Measurements from ENCODE around the gene POLR2H. TPM values are rescaled to one million over a fixed set of nuclear protein-coding genes. Genes with fewer than 3 reads are reported as not detected.

The POLR2H gene
- total and polyA plus RNA-seq, 2 donors from 2014 or later, result 82.0 to 157 TPM

DNA sequence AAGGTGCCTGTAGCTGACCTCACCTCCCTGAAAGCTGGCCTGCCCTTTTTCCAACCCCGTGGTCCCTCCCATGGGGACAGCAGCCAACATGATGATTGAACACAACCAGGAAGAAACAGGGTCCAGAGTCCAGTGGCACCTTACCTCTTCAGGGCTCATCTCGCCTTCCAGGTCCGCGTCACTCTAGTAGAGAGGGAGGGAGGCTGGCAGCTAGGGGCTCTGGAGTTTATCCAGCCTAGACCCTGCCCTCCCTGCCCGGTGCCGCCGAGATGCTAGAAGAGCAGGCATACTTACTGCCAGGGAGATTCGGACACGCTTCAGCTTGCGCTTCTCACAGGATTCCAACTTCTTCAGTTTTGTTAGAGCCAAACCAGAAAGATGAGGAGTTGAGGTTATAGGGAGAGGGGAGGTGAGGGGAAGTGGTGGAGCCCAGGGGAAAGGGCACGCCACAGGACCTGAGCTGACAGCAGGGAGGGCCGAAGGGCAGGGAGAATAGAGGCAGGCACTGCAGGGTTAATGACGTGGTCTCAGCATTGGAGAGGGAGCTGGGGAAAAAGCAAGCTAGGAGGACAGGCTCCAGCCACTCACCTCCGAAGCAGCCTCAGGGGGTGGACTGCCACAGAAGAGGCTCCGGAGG is 9.2 kb upstream of the POLR2H start:
- Histone ChIP-seq H3K9me3 (ENCODE audit: control insufficient read depth in 2 of 3, insufficient read depth in 1 of 3, low read length in 3 of 3) (no peaks in the 10 kb centered on the region), H3K9ac (ENCODE audit: low read length in 3 of 3) (no peak overlapping the region), H3K27me3 (ENCODE audit: control insufficient read depth, insufficient read depth, low read length) (no peaks in the 10 kb centered on the region), H3K27ac (ENCODE audit: low read depth in 2 of 2, low read length in 2 of 2) (peak overlapping the region in 1 of 2 donors; percentile 38), H3K4me1 (ENCODE audit: control insufficient read depth in 2 of 3, insufficient read depth in 2 of 3, low read depth in 1 of 3, low read length in 3 of 3) (peaks cover 0 to 8% (median 2%) of the 10 kb centered on the region in 3 donors), H3K4me3 (ENCODE audit: low read length in 3 of 3) (no peak overlapping the region), H3K36me3 (ENCODE audit: control insufficient read depth in 2 of 3, insufficient read depth in 3 of 3, low read length in 3 of 3) (peaks cover 0 to 5% (median 0%) of the 10 kb centered on the region in 3 donors)
- TF ChIP-seq, protein P1, sequence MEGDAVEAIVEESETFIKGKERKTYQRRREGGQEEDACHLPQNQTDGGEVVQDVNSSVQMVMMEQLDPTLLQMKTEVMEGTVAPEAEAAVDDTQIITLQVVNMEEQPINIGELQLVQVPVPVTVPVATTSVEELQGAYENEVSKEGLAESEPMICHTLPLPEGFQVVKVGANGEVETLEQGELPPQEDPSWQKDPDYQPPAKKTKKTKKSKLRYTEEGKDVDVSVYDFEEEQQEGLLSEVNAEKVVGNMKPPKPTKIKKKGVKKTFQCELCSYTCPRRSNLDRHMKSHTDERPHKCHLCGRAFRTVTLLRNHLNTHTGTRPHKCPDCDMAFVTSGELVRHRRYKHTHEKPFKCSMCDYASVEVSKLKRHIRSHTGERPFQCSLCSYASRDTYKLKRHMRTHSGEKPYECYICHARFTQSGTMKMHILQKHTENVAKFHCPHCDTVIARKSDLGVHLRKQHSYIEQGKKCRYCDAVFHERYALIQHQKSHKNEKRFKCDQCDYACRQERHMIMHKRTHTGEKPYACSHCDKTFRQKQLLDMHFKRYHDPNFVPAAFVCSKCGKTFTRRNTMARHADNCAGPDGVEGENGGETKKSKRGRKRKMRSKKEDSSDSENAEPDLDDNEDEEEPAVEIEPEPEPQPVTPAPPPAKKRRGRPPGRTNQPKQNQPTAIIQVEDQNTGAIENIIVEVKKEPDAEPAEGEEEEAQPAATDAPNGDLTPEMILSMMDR (IDR thresholded peaks at IDR 0.05; ENCODE audit: borderline replicate concordance, extremely low read depth, insufficient read depth), result no peak
- DNase-seq (peak in 2 of 5 donors; percentile 34 to 40), FAIRE-seq (no peak)
- intact Hi-C loops (cut with DNase I), result no loop called here

DNA sequence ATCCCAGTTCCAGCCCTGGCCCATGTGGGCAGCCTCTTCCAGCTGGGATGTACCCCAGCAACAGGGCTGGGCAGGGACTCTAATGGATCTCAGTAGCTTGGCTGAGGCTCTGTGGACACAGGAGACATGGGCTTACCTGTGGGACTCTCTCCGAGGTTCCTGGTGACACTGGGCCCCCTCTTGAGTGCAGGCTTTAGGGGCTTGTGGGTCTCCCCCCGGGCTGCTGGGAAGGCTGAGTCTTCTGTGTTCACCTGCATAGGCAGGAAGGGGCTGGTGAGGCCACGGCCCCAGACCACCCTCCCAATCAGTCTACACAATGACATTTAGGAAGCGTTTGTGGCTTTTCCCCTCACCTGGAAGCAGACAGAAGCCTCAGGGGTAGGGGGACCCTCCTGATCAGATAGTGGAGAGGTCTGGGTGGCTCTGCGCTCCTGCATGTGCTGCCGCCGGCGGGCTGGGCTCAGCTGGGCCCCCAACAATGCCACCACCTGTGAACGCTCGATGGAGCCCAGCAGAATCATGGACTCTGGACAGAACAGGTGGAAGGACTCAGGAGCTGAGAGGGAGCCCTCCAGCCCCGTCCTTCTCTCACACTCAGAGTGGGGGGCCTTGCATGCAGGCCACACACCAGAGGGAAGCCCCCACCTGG is 8.5 kb upstream of the POLR2H start:
- peaks cover 0 to 5% (median 0%) of the 10 kb centered on the region in 3 donors for H3K36me3 ChIP-seq (ENCODE audit: control insufficient read depth in 2 of 3, insufficient read depth in 3 of 3, low read length in 3 of 3)
- TF ChIP-seq, protein P1 (IDR thresholded peaks at IDR 0.05; ENCODE audit: borderline replicate concordance, extremely low read depth, insufficient read depth), result no peak
- no peak overlapping the region for H3K27ac ChIP-seq (ENCODE audit: low read depth in 2 of 2, low read length in 2 of 2)
- no peak overlapping the region for H3K4me3 ChIP-seq (ENCODE audit: low read length in 3 of 3)
- H3K9me3 ChIP-seq (ENCODE audit: control insufficient read depth in 2 of 3, insufficient read depth in 1 of 3, low read length in 3 of 3), result no peaks in the 10 kb centered on the region
- no peak for FAIRE-seq
- H3K9ac ChIP-seq (ENCODE audit: low read length in 3 of 3), result no peak overlapping the region
- DNase-seq, result no peak
- no peaks in the 10 kb centered on the region for H3K27me3 ChIP-seq (ENCODE audit: control insufficient read depth, insufficient read depth, low read length)
- peaks cover 0 to 8% (median 2%) of the 10 kb centered on the region in 3 donors for H3K4me1 ChIP-seq (ENCODE audit: control insufficient read depth in 2 of 3, insufficient read depth in 2 of 3, low read depth in 1 of 3, low read length in 3 of 3)
- intact Hi-C loops (cut with DNase I), result no loop called here

DNA sequence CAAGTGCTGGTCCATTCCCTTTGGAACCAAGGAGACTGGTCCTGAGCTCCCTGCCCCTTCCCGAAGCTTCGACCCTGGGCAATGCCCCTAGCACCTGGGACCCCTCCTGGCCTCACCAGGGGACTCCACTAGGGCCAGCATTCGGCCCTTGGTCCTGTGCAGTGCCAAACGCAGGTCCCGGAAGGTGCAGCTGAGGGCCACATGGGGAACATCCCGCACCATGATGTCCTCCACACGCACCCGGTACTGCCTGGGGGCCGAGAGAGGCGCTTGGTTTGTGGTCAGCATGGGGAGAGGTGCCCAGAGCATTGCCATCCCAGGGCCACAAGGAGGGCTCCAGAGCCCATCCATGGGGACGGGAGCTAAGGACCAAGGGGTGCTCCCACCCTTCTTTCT is 8.0 kb upstream of the POLR2H start:
- H3K4me1 ChIP-seq (ENCODE audit: control insufficient read depth in 2 of 3, insufficient read depth in 2 of 3, low read depth in 1 of 3, low read length in 3 of 3), result peaks cover 0 to 8% (median 2%) of the 10 kb centered on the region in 3 donors
- H3K27me3 ChIP-seq (ENCODE audit: control insufficient read depth, insufficient read depth, low read length), result no peaks in the 10 kb centered on the region
- no peak overlapping the region for H3K4me3 ChIP-seq (ENCODE audit: low read length in 3 of 3)
- no peaks in the 10 kb centered on the region for H3K9me3 ChIP-seq (ENCODE audit: control insufficient read depth in 2 of 3, insufficient read depth in 1 of 3, low read length in 3 of 3)
- FAIRE-seq (no peak), DNase-seq (peak in 1 of 5 donors; percentile 74)
- no peak overlapping the region for H3K9ac ChIP-seq (ENCODE audit: low read length in 3 of 3)
- no peak overlapping the region for H3K27ac ChIP-seq (ENCODE audit: low read depth in 2 of 2, low read length in 2 of 2)
- peaks cover 0 to 5% (median 4%) of the 10 kb centered on the region in 3 donors for H3K36me3 ChIP-seq (ENCODE audit: control insufficient read depth in 2 of 3, insufficient read depth in 3 of 3, low read length in 3 of 3)
- intact Hi-C loops (cut with DNase I), result no loop called here
- TF ChIP-seq, protein P1 (IDR thresholded peaks at IDR 0.05; ENCODE audit: borderline replicate concordance, extremely low read depth, insufficient read depth), result no peak

Measured in kidney (tissue), 14 donors.